GM12801 (cell line): ENCODE data around the gene MAPK10.

Source experiments
- TF ChIP-seq, protein P1 (sequence below): IDR thresholded peaks from one replicate; pipeline ENCODE4 v1.5.1; 2011; ENCODE audit warnings: control low read depth; ENCODE audit not compliant: insufficient read length; ENCODE audit errors: extremely low read depth

MAPK10 gene

DNA sequence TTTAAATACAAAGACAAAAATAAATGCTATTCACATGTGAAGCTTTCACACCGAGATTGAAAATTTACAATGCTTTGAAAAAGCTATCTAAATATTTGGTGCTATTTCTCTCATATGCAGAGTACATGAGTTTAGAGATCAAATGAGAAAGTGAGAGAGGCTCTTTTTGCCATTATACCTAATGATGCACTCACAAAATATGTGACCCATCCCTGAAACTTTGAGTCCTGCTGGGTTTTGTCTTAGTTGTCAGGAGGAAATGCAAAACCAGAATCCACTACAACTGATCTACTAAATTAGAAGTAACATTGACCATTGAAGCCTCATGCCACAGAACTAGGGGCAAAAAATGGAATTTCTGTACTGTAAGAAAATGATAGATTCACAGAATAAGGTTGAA is 251.7 kb downstream of the MAPK10 start:
- TF ChIP-seq, protein P1, sequence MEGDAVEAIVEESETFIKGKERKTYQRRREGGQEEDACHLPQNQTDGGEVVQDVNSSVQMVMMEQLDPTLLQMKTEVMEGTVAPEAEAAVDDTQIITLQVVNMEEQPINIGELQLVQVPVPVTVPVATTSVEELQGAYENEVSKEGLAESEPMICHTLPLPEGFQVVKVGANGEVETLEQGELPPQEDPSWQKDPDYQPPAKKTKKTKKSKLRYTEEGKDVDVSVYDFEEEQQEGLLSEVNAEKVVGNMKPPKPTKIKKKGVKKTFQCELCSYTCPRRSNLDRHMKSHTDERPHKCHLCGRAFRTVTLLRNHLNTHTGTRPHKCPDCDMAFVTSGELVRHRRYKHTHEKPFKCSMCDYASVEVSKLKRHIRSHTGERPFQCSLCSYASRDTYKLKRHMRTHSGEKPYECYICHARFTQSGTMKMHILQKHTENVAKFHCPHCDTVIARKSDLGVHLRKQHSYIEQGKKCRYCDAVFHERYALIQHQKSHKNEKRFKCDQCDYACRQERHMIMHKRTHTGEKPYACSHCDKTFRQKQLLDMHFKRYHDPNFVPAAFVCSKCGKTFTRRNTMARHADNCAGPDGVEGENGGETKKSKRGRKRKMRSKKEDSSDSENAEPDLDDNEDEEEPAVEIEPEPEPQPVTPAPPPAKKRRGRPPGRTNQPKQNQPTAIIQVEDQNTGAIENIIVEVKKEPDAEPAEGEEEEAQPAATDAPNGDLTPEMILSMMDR: no peak

DNA sequence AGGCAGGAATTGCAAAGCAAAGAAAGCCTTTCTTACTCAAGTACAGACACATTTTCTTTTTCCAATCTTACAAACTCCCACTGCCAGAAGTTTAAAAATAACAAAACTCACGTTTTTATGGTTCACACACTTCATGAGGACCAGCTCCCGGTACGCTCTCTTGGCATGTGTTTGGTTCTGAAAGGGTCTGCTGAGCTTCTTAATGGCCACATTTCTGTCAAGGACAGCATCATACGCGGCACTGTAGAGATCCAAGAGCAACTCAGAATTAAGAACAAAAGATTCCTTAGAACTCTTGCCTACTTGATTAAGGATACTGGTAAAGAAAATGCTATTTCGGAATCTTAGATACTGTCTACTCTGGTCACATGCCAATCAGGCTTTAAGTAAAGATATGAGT is 252.7 kb downstream of the MAPK10 start:
- TF ChIP-seq, protein P1: no peak

DNA sequence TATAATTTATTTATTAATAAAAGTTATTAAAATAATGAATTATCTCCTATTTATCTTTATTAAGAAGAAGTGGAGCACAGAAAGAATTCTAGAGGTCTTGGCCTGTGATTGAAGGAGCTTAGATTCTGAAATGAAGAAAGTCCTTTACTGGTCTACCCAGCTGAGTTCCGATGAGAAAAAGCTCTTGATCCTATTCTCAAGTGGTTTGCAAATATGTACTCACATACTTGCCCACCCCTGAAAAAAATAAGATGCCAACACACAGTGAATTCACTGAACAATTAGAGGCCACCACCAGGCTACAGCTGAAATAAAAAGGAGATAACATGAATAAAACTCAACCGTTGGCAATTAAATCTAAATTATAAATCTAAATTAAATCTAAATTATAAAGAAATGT is 253.4 kb downstream of the MAPK10 start:
- TF ChIP-seq, protein P1: no peak

DNA sequence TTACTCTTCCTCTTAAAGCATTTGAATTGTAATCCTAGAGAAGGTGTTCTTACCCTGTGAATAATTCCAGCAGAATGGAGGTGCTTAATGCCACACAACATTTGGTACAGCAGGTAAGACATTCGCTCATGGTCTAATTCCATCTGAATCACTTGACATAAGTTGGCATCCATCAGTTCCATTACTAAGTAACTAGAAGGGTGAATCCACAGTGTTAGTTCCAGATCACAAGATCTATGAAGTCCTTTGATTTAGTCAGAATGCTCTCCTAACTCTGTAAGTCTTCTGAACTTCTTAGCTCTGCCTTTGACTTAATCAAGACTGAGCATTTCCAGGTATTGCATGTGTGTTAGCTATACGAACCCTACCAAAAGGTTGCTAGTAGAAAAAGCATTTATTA is 258.0 kb downstream of the MAPK10 start:
- TF ChIP-seq, protein P1: no peak

DNA sequence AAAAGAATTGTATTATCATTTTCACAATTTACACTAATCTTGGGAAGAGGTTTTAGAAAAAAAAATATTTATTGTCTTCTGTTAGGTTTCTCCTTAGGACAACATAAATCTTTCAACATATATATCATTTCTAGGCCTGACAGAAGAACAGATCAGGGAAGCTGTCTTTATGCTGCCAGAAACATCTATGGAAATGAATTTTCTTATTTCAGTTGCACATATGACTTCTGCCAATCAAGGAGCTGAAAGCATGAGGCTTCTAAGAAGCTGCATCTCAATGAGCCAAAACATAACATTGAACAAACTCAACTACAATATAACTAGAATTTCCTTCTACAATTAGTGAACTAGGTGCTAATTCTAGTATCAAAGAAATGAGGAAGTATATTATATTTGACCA is 258.4 kb downstream of the MAPK10 start:
- TF ChIP-seq, protein P1: no peak

DNA sequence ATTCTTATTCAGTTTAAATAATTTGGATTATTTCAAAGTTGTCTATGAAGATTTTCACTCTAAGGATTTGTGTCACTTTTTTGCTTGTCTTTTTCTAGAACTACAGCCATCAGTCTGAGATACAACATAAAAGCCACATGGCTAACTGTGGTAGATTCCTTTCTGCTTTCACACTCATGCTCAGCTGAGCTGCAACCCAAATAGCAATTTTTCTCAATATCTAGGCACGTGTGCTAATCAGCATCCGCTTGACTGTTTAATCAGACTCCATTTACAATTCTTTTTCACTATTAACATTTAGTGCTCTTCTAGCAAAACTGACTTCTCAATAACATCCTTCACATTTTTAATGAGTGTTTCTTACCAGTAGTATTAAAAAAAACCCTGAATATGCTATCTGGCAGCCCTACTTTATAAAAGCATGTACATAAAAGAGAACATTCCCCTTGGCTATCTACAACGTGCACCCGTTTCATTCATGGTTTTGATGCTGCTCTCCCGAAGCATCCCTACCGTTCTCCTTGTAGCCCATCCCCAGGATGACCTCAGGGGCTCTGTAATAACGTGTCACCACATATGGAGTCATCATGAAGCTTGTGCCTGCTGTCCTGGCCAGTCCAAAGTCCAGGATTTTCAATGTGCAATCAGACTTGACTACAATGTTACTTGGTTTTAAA is 259.2 kb downstream of the MAPK10 start:
- TF ChIP-seq, protein P1: no peak

DNA sequence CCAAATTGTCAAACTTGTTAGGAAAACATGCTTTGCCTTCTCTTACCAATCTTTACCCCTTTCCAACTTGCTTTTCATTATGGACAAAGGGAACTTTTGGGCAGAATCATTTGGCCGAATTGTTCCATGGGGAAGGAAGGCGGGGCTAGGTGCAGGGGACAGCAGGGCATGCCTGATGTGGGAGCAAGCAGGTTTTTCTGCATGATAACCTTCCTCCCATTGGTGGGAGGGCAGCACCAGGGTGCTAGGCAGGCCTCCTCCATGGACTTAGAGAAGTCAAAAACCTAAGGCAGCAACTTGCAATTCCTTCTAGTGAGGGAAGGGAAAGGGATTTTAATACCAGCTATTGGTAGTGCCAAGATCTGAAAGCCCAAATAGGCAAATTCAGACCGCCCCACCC is 260.5 kb downstream of the MAPK10 start:
- TF ChIP-seq, protein P1: no peak
